A204.1 (cell line): ENCODE measurements around the gene EIF1AD.
"Not testable (repeated sequence)": the region's sequence is repeated elsewhere in the genome, so short reads cannot be mapped to it uniquely, and the experiment has no call there.

Source experiments
- FAIRE-seq: peaks from 2 replicates; lab custom pipeline; 2012; peaks lifted over from hg19 to GRCh38; lab: Jason Lieb, UNC

The EIF1AD gene

GRCh38 chr11:66001942-66002647, at the start of gene EIF1AD, which contains the start of gene BANF1:
Gene EIF1AD (minus strand): TSS chr11:66002157. CDS start chr11:66000389, 1,768 bp downstream.
Gene BANF1 (plus strand): TSS chr11:66002503. CDS start chr11:66003251, 748 bp downstream.
- peak; percentile 94 for FAIRE-seq

- FAIRE-seq: no peak
These were observed 49.4 kb upstream of the EIF1AD start for GRCh38 chr11:66051371-66051765.

- FAIRE-seq: no peak
These were observed 48.7 kb upstream of the EIF1AD start for GRCh38 chr11:66050581-66051231.

GRCh38 chr11:66048547-66049323, 46.8 kb upstream of the EIF1AD start, which contains the start of gene GAL3ST3:
Gene GAL3ST3 (minus strand): TSS chr11:66049161. CDS start chr11:66045415, 3,746 bp downstream.
- no peak for FAIRE-seq

- no peak for FAIRE-seq
These were observed 45.8 kb upstream of the EIF1AD start for GRCh38 chr11:66047541-66048365.

- no peak for FAIRE-seq
These were observed 44.9 kb upstream of the EIF1AD start for GRCh38 chr11:66046901-66047300.

- FAIRE-seq: no peak
These were observed 43.3 kb upstream of the EIF1AD start for GRCh38 chr11:66045177-66045639.

- FAIRE-seq: no peak
These were observed 42.8 kb upstream of the EIF1AD start for GRCh38 chr11:66044757-66045156.

GRCh38 chr11:66042996-66043906, 41.3 kb upstream of the EIF1AD start:
- no peak for FAIRE-seq

- FAIRE-seq: no peak
These were observed 40.5 kb upstream of the EIF1AD start for GRCh38 chr11:66042227-66042995.

- FAIRE-seq: no peak
These were observed 37.8 kb upstream of the EIF1AD start for GRCh38 chr11:66039765-66040164.

GRCh38 chr11:66037327-66037726, 35.4 kb upstream of the EIF1AD start:
- no peak for FAIRE-seq

- no peak for FAIRE-seq
These were observed 34.4 kb upstream of the EIF1AD start for GRCh38 chr11:66036334-66036710.

GRCh38 chr11:66035653-66036333, 33.8 kb upstream of the EIF1AD start:
- FAIRE-seq: no peak

- FAIRE-seq: no peak
These were observed 31.2 kb upstream of the EIF1AD start for GRCh38 chr11:66032957-66033735.

GRCh38 chr11:66026017-66026529, 24.1 kb upstream of the EIF1AD start, which contains the start of gene CATSPER1:
Gene CATSPER1 (minus strand): TSS chr11:66026479. CDS start chr11:66026379, 100 bp downstream.
- FAIRE-seq: no peak

- not testable (repeated sequence) for FAIRE-seq
These were observed 21.2 kb upstream of the EIF1AD start for GRCh38 chr11:66023186-66023440.

- no peak for FAIRE-seq
These were observed 20.6 kb upstream of the EIF1AD start for GRCh38 chr11:66022401-66023185.
